Upper lobe of right lung (tissue), 1 donor: ENCODE data around the gene STAT6. TPM values are rescaled to one million over a fixed set of nuclear protein-coding genes. Genes with fewer than 3 reads are reported as not detected.
"Not testable (repeated sequence)": the region's sequence is repeated elsewhere in the genome, so short reads cannot be mapped to it uniquely, and the experiment has no call there.

Experiments
- ATAC-seq: fragments of 200-7000 bp; cut with Tn5 transposase; one replicate; pipeline ENCODE4 v1.9.1; 2020; ENCODE audit warnings: mild to moderate bottlenecking, moderate library complexity
- DNase-seq: peaks from one replicate; pipeline ENCODE4 v3.0.0-alpha.2; 2020
- H3K27ac ChIP-seq: fragments of 200-600 bp; one replicate; pipeline ENCODE4 v1.8.0; 2022
- H3K27me3 ChIP-seq: fragments of 200-600 bp; one replicate; pipeline ENCODE4 v1.8.0; 2022; ENCODE audit warnings: mild to moderate bottlenecking
- H3K36me3 ChIP-seq: fragments of 200-600 bp; one replicate; pipeline ENCODE4 v1.8.0; 2022
- H3K4me1 ChIP-seq: fragments of 200-600 bp; one replicate; pipeline ENCODE4 v1.8.0; 2022
- H3K4me3 ChIP-seq: fragments of 200-600 bp; one replicate; pipeline ENCODE4 v1.8.0; 2022; ENCODE audit warnings: mild to moderate bottlenecking
- H3K9me3 ChIP-seq: fragments of 200-600 bp; one replicate; pipeline ENCODE4 v1.8.0; 2022
- intact Hi-C: fragments of 100-400 bp; cut with DNase I; formaldehyde crosslinking; loops from one replicate; pipeline ENCODE4 v1.11.0; 2022
- total RNA-seq: library from RNA; stranded (reverse); fragmentation: NEBNext Ultra II Directional; extraction: Animal tissue kit (Norgen Biotek cat#: 25700); gene quantifications from one replicate; pipeline ENCODE4 v1.2.1, GENCODE V29; 2021
- TF ChIP-seq, protein P1 (sequence below): fragments of 200-600 bp; IDR thresholded peaks from one replicate; pipeline ENCODE4 v1.8.0; 2022; ENCODE audit warnings: antibody characterized with exemption
- donor health status: DM: no; HTN: yes; CAD: no; lungs with severe emphysema.

STAT6 gene
- total RNA-seq, 1 donor from 2014 or later = 230 TPM

GRCh38 chr12:57055824-57056223, 55.3 kb downstream of the STAT6 start:
- TF ChIP-seq, protein P1, sequence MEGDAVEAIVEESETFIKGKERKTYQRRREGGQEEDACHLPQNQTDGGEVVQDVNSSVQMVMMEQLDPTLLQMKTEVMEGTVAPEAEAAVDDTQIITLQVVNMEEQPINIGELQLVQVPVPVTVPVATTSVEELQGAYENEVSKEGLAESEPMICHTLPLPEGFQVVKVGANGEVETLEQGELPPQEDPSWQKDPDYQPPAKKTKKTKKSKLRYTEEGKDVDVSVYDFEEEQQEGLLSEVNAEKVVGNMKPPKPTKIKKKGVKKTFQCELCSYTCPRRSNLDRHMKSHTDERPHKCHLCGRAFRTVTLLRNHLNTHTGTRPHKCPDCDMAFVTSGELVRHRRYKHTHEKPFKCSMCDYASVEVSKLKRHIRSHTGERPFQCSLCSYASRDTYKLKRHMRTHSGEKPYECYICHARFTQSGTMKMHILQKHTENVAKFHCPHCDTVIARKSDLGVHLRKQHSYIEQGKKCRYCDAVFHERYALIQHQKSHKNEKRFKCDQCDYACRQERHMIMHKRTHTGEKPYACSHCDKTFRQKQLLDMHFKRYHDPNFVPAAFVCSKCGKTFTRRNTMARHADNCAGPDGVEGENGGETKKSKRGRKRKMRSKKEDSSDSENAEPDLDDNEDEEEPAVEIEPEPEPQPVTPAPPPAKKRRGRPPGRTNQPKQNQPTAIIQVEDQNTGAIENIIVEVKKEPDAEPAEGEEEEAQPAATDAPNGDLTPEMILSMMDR = no peak
- no peaks in the 10 kb centered on the region for H3K9me3 ChIP-seq
- H3K36me3 ChIP-seq = peaks cover 28% of the 10 kb centered on the region
- H3K4me1 ChIP-seq = no peaks in the 10 kb centered on the region
- intact Hi-C loops = no loop called here
- ATAC-seq (peak; percentile 56), DNase-seq (no peak)
- no peak overlapping the region for H3K4me3 ChIP-seq
- H3K27me3 ChIP-seq = no peaks in the 10 kb centered on the region
- H3K27ac ChIP-seq = no peak overlapping the region

GRCh38 chr12:57053901-57054300, 57.3 kb downstream of the STAT6 start:
- H3K9me3 ChIP-seq, intact Hi-C loops, H3K4me3 ChIP-seq, H3K27ac ChIP-seq, H3K36me3 ChIP-seq, H3K27me3 ChIP-seq, ATAC-seq, DNase-seq, H3K4me1 ChIP-seq: not testable (repeated sequence)

DNA sequence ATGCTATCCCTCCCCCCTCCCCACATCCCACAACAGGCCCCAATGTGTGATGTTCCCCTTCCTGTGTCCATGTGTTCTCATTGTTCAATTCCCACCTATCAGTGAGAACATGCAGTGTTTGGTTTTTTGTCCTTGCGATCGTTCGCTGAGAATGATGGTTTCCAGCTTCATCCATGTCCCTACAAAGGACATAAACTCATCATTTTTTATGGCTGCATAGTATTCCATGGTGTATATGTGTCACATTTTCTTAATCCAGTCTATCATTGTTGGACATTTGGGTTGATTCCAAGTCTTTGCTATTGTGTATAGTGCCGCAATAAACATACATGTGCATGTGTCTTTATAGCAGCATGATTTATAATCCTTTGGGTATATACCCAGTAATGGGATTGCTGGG, 58.0 kb downstream of the STAT6 start:
- ATAC-seq, H3K4me1 ChIP-seq, intact Hi-C loops, H3K27ac ChIP-seq, H3K36me3 ChIP-seq, H3K27me3 ChIP-seq, H3K4me3 ChIP-seq, DNase-seq, H3K9me3 ChIP-seq: not testable (repeated sequence)

GRCh38 chr12:57051011-57051410, 60.2 kb downstream of the STAT6 start:
- no peaks in the 10 kb centered on the region for H3K36me3 ChIP-seq
- H3K4me3 ChIP-seq = no peak overlapping the region
- H3K9me3 ChIP-seq = no peaks in the 10 kb centered on the region
- DNase-seq = no peak
- no peaks in the 10 kb centered on the region for H3K27me3 ChIP-seq
- no peak overlapping the region for H3K27ac ChIP-seq
- peaks cover 3% of the 10 kb centered on the region for H3K4me1 ChIP-seq
- TF ChIP-seq, protein P1 = no peak
- no peak for ATAC-seq
- intact Hi-C loops = no loop called here

- Histone ChIP-seq H3K36me3 (no peaks in the 10 kb centered on the region), H3K9me3 (no peaks in the 10 kb centered on the region), H3K4me1 (peaks cover 3% of the 10 kb centered on the region), H3K4me3 (no peak within 1 kb of the TSS), H3K27ac (no peak within 1 kb of the TSS), H3K27me3 (no peaks in the 10 kb centered on the region)
- intact Hi-C loops = no loop called here
- TF ChIP-seq, protein P1 = no peak
- no peak for DNase-seq
- no peak for ATAC-seq
Observed at GRCh38 chr12:57049890-57050289, 61.3 kb downstream of the STAT6 start, which contains the start of gene MYO1A. MYO1A (minus strand) TSS chr12:57050129; CDS start chr12:57048323, 1,806 bp downstream.

DNA sequence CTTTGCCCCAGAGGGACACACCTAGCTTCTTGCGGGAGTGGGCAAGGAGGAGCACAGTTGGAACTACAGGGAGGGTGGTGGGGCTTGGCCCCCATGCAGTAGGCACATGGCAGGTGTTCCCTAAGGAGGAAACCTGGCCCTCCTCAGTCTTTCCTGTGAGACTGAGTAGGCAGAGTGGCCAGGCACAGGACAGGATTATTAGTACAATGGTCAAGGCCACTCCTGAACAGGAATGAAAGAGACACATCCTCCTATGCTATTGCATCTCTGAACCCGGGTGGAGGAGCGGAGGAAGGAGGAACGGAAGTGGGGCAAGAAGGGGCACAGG, 62.1 kb downstream of the STAT6 start:
- peak; percentile 33 for ATAC-seq
- H3K4me3 ChIP-seq = no peak overlapping the region
- TF ChIP-seq, protein P1 = no peak
- no peak overlapping the region for H3K27ac ChIP-seq
- peaks cover 3% of the 10 kb centered on the region for H3K4me1 ChIP-seq
- no peaks in the 10 kb centered on the region for H3K27me3 ChIP-seq
- DNase-seq = no peak
- H3K36me3 ChIP-seq = no peaks in the 10 kb centered on the region
- H3K9me3 ChIP-seq = no peaks in the 10 kb centered on the region
- intact Hi-C loops = no loop called here

DNA sequence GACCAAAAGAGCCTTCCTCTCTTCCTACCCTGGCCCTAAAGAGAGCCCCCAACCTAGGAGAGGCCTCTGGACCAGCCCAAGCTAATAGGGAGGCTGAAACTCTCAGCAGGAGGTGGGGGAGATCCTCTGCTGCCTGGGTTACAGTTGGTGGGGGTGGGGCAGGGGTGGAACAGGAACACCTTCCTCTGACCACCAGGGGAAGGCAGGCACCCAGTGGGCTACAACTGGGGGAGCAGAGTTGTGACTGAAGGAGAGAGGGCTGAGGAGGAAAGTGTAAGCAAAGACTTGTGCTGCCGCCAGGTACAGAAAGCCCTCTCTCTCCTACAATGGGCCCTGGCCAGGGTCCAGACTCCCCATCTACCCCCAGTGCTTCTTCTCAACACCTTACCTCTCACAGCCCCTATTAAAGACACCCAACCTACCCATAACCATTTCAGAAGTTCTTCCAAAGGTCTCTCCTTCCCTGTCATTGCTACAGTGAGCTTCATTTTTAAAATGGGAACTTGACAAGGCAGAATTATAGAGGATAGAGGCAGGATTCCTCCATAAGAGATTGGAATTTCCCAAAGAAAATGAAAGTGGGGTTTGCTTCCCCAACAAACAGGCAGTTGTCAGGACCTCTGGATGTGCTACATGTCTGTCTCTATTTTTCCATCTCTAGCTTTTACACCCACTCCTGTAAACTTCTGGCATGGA, 62.6 kb downstream of the STAT6 start:
- no peak for ATAC-seq
- no peaks in the 10 kb centered on the region for H3K9me3 ChIP-seq
- no peaks in the 10 kb centered on the region for H3K27me3 ChIP-seq
- H3K27ac ChIP-seq = no peak overlapping the region
- intact Hi-C loops = no loop called here
- no peaks in the 10 kb centered on the region for H3K36me3 ChIP-seq
- H3K4me3 ChIP-seq = no peak overlapping the region
- TF ChIP-seq, protein P1 = no peak
- DNase-seq = no peak
- H3K4me1 ChIP-seq = peaks cover 3% of the 10 kb centered on the region
